ENCODE data around the gene ABO. TPM values are rescaled to one million over a fixed set of nuclear protein-coding genes. Genes with fewer than 3 reads are reported as not detected.
"Not testable (repeated sequence)": the region's sequence is repeated elsewhere in the genome, so short reads cannot be mapped to it uniquely, and the experiment has no call there.

The ABO gene
- total RNA-seq, 4 donors from 2014 or later = 1.8 to 7.3 (median 4.0) TPM

DNA sequence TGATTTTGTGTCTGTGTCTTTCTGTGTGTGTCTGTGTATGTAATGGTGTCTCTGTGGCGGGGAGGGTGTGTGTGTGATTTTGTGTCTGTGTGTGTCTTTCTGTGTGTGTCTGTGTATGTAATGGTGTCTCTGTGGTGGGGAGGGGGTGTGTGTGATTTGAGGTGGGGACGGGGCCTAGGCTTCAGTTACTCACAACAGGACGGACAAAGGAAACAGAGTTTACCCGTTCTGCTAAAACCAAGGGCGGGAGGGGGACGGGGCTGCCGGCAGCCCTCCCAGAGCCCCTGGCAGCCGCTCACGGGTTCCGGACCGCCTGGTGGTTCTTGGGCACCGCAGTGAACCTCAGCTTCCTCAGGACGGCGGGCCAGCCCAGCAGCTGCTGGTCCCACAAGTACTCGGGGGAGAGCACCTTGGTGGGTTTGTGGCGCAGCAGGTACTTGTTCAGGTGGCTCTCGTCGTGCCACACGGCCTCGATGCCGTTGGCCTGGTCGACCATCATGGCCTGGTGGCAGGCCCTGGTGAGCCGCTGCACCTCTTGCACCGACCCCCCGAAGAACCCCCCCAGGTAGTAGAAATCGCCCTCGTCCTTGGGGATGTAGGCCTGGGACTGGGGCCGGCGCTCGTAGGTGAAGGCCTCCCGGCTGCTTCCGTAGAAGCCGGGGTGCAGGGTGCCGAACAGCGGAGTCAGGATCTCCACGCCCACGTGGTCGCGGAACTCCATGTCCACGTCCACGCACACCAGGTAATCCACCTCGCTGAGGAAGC lies 19.4 kb downstream of the ABO start:
- TF ChIP-seq, protein P1, sequence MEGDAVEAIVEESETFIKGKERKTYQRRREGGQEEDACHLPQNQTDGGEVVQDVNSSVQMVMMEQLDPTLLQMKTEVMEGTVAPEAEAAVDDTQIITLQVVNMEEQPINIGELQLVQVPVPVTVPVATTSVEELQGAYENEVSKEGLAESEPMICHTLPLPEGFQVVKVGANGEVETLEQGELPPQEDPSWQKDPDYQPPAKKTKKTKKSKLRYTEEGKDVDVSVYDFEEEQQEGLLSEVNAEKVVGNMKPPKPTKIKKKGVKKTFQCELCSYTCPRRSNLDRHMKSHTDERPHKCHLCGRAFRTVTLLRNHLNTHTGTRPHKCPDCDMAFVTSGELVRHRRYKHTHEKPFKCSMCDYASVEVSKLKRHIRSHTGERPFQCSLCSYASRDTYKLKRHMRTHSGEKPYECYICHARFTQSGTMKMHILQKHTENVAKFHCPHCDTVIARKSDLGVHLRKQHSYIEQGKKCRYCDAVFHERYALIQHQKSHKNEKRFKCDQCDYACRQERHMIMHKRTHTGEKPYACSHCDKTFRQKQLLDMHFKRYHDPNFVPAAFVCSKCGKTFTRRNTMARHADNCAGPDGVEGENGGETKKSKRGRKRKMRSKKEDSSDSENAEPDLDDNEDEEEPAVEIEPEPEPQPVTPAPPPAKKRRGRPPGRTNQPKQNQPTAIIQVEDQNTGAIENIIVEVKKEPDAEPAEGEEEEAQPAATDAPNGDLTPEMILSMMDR (IDR thresholded peaks at IDR 0.05) = no peak
- no peak for ATAC-seq (ENCODE audit: low FRiP score)
- no peak for DNase-seq (ENCODE audit: low spot score)

DNA sequence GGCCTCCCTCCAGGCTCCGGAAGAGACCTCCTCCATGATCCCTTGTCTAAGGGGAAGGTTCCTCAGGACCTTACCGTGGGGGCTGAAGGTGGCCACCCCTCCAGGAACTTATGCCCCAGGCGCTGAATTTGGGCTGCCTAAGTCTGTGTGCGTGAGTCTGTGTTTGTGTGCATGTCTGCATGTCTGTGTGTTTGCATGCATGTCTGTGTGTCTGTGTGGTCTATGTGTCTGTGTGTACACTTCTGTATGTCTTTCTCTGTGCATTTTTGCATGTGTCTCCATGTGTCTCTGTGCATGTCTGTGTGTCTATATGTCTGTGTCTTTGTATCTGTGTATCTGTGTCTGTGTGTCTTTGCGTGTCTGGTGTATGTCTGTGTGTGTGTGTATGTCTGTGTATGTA lies 20.5 kb downstream of the ABO start:
- TF ChIP-seq, protein P1 (IDR thresholded peaks at IDR 0.05) = no peak
- ATAC-seq (ENCODE audit: low FRiP score) (no peak), DNase-seq (ENCODE audit: low spot score) (no peak)

DNA sequence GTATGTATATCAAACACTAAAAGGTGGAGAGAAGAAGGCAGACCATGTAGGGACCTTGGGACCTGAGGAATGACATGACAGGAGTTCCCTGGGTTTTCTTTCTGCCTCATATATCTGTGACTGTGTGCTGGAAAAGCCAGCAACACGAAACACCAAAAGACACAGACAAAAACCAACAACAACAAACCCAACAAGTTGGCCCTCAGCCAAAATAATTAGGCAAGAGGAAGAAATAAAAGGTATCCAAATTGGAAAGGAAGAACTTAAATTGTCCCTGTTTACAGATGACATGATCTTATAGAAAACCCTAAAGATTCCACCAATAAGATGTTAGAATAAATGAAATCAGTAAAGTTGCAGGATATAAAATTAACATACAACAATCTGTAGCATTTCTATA lies 21.7 kb downstream of the ABO start:
- TF ChIP-seq, protein P1 (IDR thresholded peaks at IDR 0.05) = no peak
- DNase-seq (ENCODE audit: low spot score) = no peak
- ATAC-seq (ENCODE audit: low FRiP score) = no peak

DNA sequence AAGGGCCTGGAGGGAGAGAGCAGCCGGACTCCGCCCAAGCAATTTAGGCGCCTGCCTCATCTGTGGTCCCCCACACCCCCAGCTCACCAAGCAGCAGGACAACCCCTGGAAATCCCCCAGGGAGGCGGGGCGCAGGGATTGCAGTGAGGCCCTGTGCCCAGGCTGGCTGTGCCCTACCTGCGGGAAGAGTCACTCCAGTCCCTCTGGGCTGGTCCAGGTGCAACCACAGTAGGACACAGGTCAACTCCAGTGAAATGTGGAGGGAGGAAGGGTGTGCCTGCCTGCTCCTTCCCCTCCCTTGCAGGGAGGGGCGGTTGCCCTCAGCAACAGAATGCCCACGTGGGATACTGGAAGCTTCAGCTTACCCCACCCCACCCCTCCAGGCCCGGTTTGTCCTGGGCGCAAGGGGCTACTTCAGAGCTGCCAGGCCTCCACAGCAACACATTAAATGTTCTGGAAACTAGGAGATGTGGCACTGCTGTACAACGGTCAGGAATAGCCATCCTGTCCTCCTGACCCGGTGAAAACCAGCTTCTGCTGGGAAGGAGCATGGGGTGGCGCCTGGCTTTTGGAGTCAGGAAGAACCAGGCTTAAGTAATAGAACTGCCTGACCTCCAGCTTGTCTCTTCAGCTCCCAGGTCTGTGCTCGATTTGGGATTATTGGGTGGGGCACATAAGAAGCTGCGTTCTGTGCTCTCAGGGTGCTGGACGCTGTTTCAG lies 22.5 kb downstream of the ABO start:
- peak; percentile 61 for ATAC-seq (ENCODE audit: low FRiP score)
- TF ChIP-seq, protein P1 (IDR thresholded peaks at IDR 0.05) = no peak
- no peak for DNase-seq (ENCODE audit: low spot score)

DNA sequence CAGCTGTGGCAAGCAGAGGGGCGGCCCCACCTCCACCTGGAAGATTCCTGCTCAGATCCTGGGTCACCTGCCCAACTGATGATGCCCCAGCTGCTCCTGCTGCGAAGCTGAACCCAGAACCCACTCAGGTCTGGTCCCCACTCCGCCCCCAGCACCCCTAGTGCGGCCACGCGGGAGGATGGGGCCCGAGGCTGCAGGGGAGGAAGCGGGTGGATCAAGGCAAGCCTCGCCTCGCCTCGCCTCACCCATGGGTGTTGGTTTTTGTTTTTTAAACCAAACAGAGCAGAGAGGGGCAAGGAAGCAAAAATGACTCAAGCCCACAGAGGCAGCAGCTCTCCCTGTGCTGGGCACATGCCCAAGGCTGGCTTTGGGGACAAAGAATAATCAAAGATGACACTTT lies 23.2 kb downstream of the ABO start:
- ATAC-seq (ENCODE audit: low FRiP score) = no peak
- no peak for DNase-seq (ENCODE audit: low spot score)
- TF ChIP-seq, protein P1 (IDR thresholded peaks at IDR 0.05) = no peak

DNA sequence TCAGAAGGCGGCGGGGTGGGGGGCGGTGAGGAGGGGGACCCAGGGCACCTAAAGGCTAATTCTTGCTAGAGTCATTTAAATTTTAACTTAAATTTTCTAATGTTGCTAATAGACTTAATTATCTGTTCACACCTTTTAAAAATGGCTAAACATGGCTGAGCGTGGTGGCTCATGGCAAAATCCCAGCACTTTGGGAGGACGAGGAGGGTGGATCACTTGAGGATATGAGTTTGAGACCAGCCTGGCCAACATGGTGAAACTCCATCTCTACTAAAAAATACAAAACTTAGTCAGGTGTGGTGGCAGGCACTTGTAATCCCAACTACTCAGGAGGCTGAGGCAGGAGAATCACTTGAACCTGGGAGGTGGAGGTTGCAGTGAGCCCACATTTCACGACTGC lies 23.8 kb downstream of the ABO start:
- not testable (repeated sequence) for ATAC-seq (ENCODE audit: low FRiP score); DNase-seq (ENCODE audit: low spot score)

DNA sequence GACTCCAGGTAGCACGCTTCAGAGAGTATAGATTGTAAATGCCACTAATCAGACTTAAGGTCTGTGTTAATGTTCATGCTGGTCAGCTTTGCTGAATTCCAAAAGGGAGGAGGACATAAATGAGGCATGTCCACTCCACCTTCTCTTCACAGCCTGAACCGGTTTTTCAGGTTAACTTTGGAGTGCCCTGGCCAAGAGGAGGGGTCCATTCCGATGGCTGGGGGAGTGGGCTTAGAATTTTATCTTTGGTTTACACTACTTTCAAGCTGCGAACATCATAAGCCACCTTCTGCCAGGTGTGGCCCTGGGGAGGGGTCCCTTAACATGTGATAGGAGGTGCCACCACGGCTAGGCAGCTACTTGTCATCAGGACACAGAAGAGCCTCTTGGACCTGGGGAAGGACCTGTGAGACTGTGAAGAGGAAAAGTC lies 24.2 kb downstream of the ABO start:
- no peak for DNase-seq (ENCODE audit: low spot score)
- TF ChIP-seq, protein P1 (IDR thresholded peaks at IDR 0.05) = no peak
- no peak for ATAC-seq (ENCODE audit: low FRiP score)

Data from omental fat pad (tissue), 4 donors.